GM12874 (cell line): Measurements from ENCODE around the gene RGCC.

ENCODE experiments used
- CTCF ChIP-seq: IDR thresholded peaks from 2 replicates; pipeline ENCODE4 v1.5.1; 2011; ENCODE audit warnings: low read depth, mild to moderate bottlenecking, control low read depth, low read length, moderate library complexity; ENCODE audit not compliant: insufficient read depth

Gene RGCC

GRCh38 chr13:41416276-41416675 lies 41.1 kb upstream of the RGCC start:
- no peak for TF ChIP-seq CTCF

GRCh38 chr13:41418027-41418426 lies 39.3 kb upstream of the RGCC start:
- TF ChIP-seq CTCF, result no peak

- TF ChIP-seq CTCF, result no peak
Observed at GRCh38 chr13:41418731-41419130, 38.6 kb upstream of the RGCC start.

GRCh38 chr13:41419206-41419605 lies 38.1 kb upstream of the RGCC start:
- no peak for TF ChIP-seq CTCF

GRCh38 chr13:41420146-41420545 lies 37.2 kb upstream of the RGCC start:
- TF ChIP-seq CTCF, result no peak

GRCh38 chr13:41426047-41426446 lies 31.3 kb upstream of the RGCC start:
- TF ChIP-seq CTCF, result no peak

GRCh38 chr13:41427666-41428065 lies 29.7 kb upstream of the RGCC start:
- TF ChIP-seq CTCF, result no peak

- no peak for TF ChIP-seq CTCF
Observed at GRCh38 chr13:41428155-41428554, 29.2 kb upstream of the RGCC start.
